ENCODE results near the gene DOK4. TPM values are rescaled to one million over a fixed set of nuclear protein-coding genes. Genes with fewer than 3 reads are reported as not detected.
A peak's percentile ranks its signal among the peaks of the same experiment; 100 is the strongest.

DOK4 gene
- total and polyA plus RNA-seq, 2 experiments from 2014 or later: 106 to 112 TPM

DNA sequence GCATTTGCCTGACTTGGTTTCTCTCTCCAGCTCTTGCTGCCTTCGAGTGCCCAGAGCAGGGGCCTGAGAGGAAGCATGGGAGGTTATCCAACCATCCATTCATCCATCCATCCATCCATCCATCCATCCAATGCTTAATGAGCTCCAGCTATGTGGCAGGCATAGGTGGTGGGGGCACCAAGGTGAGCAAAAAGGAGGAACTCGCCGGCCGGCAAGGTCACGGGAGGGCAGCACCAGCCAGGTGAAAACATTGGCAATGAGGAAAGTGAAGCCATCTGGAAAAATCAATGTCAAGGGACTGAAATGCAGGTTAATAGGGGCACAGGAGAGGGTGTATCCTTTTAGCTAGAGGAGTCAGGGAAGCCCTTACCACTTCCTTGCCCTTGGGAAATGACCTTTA lies 18.2 kb upstream of the DOK4 start:
- Histone ChIP-seq H3K4me2 (no peak overlapping the region), H3K27me3 (no peaks in the 10 kb centered on the region), H2AFZ (no peak overlapping the region), H3K79me2 (no peaks in the 10 kb centered on the region), H3K27ac (no peak overlapping the region), H3K9me2 (replicated peaks; ENCODE audit: insufficient read depth) (no peaks in the 10 kb centered on the region), H3K4me1 (ENCODE audit: insufficient read depth) (peaks cover 28% of the 10 kb centered on the region), H3K9me3 (ENCODE audit: low read depth) (no peaks in the 10 kb centered on the region), H3K4me3 (no peak overlapping the region), H4K20me1 (ENCODE audit: insufficient read depth, poor library complexity, severe bottlenecking) (no peaks in the 10 kb centered on the region), H3K36me3 (replicated peaks; ENCODE audit: insufficient read depth, low read depth) (no peaks in the 10 kb centered on the region)
- WGBS (ENCODE audit: low lambda C conversion rate, missing lambda C conversion rate): 76% methylated on average over 5 of the region's 5 CpGs
- no peak for TF ChIP-seq EZH2 (IDR thresholded peaks at IDR 0.05; ENCODE audit: borderline replicate concordance)
- TF ChIP-seq EZH2phosphoT487 (IDR thresholded peaks at IDR 0.05; ENCODE audit: low read depth, severe bottlenecking, unreplicated experiment): no peak
- TF ChIP-seq, protein P1, sequence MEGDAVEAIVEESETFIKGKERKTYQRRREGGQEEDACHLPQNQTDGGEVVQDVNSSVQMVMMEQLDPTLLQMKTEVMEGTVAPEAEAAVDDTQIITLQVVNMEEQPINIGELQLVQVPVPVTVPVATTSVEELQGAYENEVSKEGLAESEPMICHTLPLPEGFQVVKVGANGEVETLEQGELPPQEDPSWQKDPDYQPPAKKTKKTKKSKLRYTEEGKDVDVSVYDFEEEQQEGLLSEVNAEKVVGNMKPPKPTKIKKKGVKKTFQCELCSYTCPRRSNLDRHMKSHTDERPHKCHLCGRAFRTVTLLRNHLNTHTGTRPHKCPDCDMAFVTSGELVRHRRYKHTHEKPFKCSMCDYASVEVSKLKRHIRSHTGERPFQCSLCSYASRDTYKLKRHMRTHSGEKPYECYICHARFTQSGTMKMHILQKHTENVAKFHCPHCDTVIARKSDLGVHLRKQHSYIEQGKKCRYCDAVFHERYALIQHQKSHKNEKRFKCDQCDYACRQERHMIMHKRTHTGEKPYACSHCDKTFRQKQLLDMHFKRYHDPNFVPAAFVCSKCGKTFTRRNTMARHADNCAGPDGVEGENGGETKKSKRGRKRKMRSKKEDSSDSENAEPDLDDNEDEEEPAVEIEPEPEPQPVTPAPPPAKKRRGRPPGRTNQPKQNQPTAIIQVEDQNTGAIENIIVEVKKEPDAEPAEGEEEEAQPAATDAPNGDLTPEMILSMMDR (IDR thresholded peaks at IDR 0.05; ENCODE audit: poor library complexity): no peak
- DNase-seq (ENCODE audit: low spot score): no peak

- Histone ChIP-seq H3K9me3 (ENCODE audit: low read depth) (no peaks in the 10 kb centered on the region), H3K79me2 (no peaks in the 10 kb centered on the region), H3K9me2 (replicated peaks; ENCODE audit: insufficient read depth) (no peaks in the 10 kb centered on the region), H3K4me1 (ENCODE audit: insufficient read depth) (peaks cover 28% of the 10 kb centered on the region), H4K20me1 (ENCODE audit: insufficient read depth, poor library complexity, severe bottlenecking) (no peaks in the 10 kb centered on the region), H3K27me3 (no peaks in the 10 kb centered on the region), H3K36me3 (replicated peaks; ENCODE audit: insufficient read depth, low read depth) (no peaks in the 10 kb centered on the region), H3K4me2 (no peak overlapping the region), H3K4me3 (no peak overlapping the region), H2AFZ (no peak overlapping the region), H3K27ac (no peak overlapping the region)
- TF ChIP-seq EZH2phosphoT487 (IDR thresholded peaks at IDR 0.05; ENCODE audit: low read depth, severe bottlenecking, unreplicated experiment) (no peak), EZH2 (IDR thresholded peaks at IDR 0.05; ENCODE audit: borderline replicate concordance) (no peak)
- TF ChIP-seq, protein P1 (IDR thresholded peaks at IDR 0.05; ENCODE audit: poor library complexity): no peak
- 80% methylated on average over 6 of the region's 6 CpGs for WGBS (ENCODE audit: low lambda C conversion rate, missing lambda C conversion rate)
- no peak for DNase-seq (ENCODE audit: low spot score)
These were observed 17.7 kb upstream of the DOK4 start for GRCh38 chr16:57504001-57504400.

GRCh38 chr16:57503366-57503765 lies 17.1 kb upstream of the DOK4 start:
- H3K4me1 ChIP-seq (ENCODE audit: insufficient read depth): peaks cover 27% of the 10 kb centered on the region
- no peak overlapping the region for H3K4me3 ChIP-seq
- no peak overlapping the region for H3K4me2 ChIP-seq
- H2AFZ ChIP-seq: no peak overlapping the region
- no peaks in the 10 kb centered on the region for H3K36me3 ChIP-seq (replicated peaks; ENCODE audit: insufficient read depth, low read depth)
- DNase-seq (ENCODE audit: low spot score): peak; percentile 21
- no peaks in the 10 kb centered on the region for H3K9me2 ChIP-seq (replicated peaks; ENCODE audit: insufficient read depth)
- H3K27ac ChIP-seq: no peak overlapping the region
- 59% methylated on average over 15 of the region's 15 CpGs for WGBS (ENCODE audit: low lambda C conversion rate, missing lambda C conversion rate)
- H3K9me3 ChIP-seq (ENCODE audit: low read depth): no peaks in the 10 kb centered on the region
- H3K79me2 ChIP-seq: no peaks in the 10 kb centered on the region
- H3K27me3 ChIP-seq: no peaks in the 10 kb centered on the region
- H4K20me1 ChIP-seq (ENCODE audit: insufficient read depth, poor library complexity, severe bottlenecking): no peaks in the 10 kb centered on the region
- TF ChIP-seq EZH2 (IDR thresholded peaks at IDR 0.05; ENCODE audit: borderline replicate concordance): no peak

GRCh38 chr16:57502048-57502775 lies 15.9 kb upstream of the DOK4 start:
- Histone ChIP-seq H3K27me3 (no peaks in the 10 kb centered on the region), H3K9me2 (replicated peaks; ENCODE audit: insufficient read depth) (no peaks in the 10 kb centered on the region), H3K27ac (no peak overlapping the region), H2AFZ (no peak overlapping the region), H3K9me3 (ENCODE audit: low read depth) (no peaks in the 10 kb centered on the region), H3K4me3 (no peak overlapping the region), H3K4me1 (ENCODE audit: insufficient read depth) (peaks cover 16% of the 10 kb centered on the region), H3K36me3 (replicated peaks; ENCODE audit: insufficient read depth, low read depth) (no peaks in the 10 kb centered on the region), H3K79me2 (no peaks in the 10 kb centered on the region), H4K20me1 (ENCODE audit: insufficient read depth, poor library complexity, severe bottlenecking) (no peaks in the 10 kb centered on the region), H3K4me2 (no peak overlapping the region)
- no peak for DNase-seq (ENCODE audit: low spot score)
- TF ChIP-seq, protein P1 (IDR thresholded peaks at IDR 0.05; ENCODE audit: poor library complexity): no peak
- TF ChIP-seq EZH2phosphoT487 (IDR thresholded peaks at IDR 0.05; ENCODE audit: low read depth, severe bottlenecking, unreplicated experiment) (no peak), EZH2 (IDR thresholded peaks at IDR 0.05; ENCODE audit: borderline replicate concordance) (no peak)
- WGBS (ENCODE audit: low lambda C conversion rate, missing lambda C conversion rate): 55% methylated on average over 12 of the region's 12 CpGs

Measured in hepatocyte (in vitro differentiated cells).